ENCODE data around the gene TIMP3.

GRCh38 chr22:32880893-32881596, 79.5 kb downstream of the TIMP3 start:
- TF ChIP-seq, protein P1, sequence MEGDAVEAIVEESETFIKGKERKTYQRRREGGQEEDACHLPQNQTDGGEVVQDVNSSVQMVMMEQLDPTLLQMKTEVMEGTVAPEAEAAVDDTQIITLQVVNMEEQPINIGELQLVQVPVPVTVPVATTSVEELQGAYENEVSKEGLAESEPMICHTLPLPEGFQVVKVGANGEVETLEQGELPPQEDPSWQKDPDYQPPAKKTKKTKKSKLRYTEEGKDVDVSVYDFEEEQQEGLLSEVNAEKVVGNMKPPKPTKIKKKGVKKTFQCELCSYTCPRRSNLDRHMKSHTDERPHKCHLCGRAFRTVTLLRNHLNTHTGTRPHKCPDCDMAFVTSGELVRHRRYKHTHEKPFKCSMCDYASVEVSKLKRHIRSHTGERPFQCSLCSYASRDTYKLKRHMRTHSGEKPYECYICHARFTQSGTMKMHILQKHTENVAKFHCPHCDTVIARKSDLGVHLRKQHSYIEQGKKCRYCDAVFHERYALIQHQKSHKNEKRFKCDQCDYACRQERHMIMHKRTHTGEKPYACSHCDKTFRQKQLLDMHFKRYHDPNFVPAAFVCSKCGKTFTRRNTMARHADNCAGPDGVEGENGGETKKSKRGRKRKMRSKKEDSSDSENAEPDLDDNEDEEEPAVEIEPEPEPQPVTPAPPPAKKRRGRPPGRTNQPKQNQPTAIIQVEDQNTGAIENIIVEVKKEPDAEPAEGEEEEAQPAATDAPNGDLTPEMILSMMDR (IDR thresholded peaks at IDR 0.05) = no peak
- TF ChIP-seq POLR2A (IDR thresholded peaks at IDR 0.05) = no peak

All from lower leg skin (tissue), 3 donors.